A549 (cell line): ENCODE data around the gene MED22.

ENCODE experiments used
- CBX8 ChIP-seq: fragments of 200-600 bp; sonication (generic); IDR thresholded peaks from 2 replicates; pipeline ENCODE4 v1.6.1; 2016
- CEBPB ChIP-seq, 2 experiments: fragments of >200 bp in 1 of 2; sonication (Bioruptor Twin) in 1 of 2; formaldehyde crosslinking in 1 of 2; IDR thresholded peaks; 2 replicates each; pipeline ENCODE4 v1.6.1; 2012 to 2016
- CTCF ChIP-seq: fragments of >200 bp; sonication (Bioruptor Twin); formaldehyde crosslinking; IDR thresholded peaks from 3 replicates; pipeline ENCODE4 v1.5.1; 2016
- HMGXB4 ChIP-seq: fragments of 250-450 bp; sonication (Bioruptor Pico); IDR thresholded peaks from 2 replicates; pipeline ENCODE4 v1.5.0; 2021; ENCODE audit warnings: mild to moderate bottlenecking, moderate library complexity, borderline replicate concordance
- MAFK ChIP-seq: fragments of 450-650 bp; IDR thresholded peaks from 2 replicates; pipeline ENCODE4 v1.6.1; 2014; ENCODE audit not compliant: partially characterized antibody
- MAZ ChIP-seq: fragments of 150-350 bp; IDR thresholded peaks from 2 replicates; pipeline ENCODE4 v1.6.1; 2014; ENCODE audit warnings: antibody characterized with exemption, low read depth, low read length, borderline replicate concordance
- POLR2A ChIP-seq: IDR thresholded peaks from 2 replicates; pipeline ENCODE4 v1.6.1; 2012; ENCODE audit warnings: mild to moderate bottlenecking, low read length
- RFX5 ChIP-seq: fragments of 450-650 bp; IDR thresholded peaks from 2 replicates; pipeline ENCODE4 v1.7.1; 2014; ENCODE audit warnings: antibody characterized with exemption, mild to moderate bottlenecking, moderate library complexity

- TF ChIP-seq POLR2A (no peak), CTCF (no peak), CBX8 (no peak), MAFK (no peak), CEBPB (IDR thresholded peaks at IDR 0.05) (no peak), RFX5 (no peak), MAZ (no peak), HMGXB4 (no peak)
These were observed 7.0 kb downstream of the MED22 start for GRCh38 chr9:133340916-133341315.
